ENCODE results near the gene DNAH12. TPM values are rescaled to one million over a fixed set of nuclear protein-coding genes. Genes with fewer than 3 reads are reported as not detected.

DNAH12 gene
- total and polyA plus RNA-seq, 2 donors (not counting 1 experiment from before 2014, with no cell fraction given) = 0.12 to 0.17 TPM

- Histone ChIP-seq H3K4me3 (replicated peaks in 1 of 4; ENCODE audit: control extremely low read depth in 1 of 4, insufficient read depth in 1 of 4, low read depth in 3 of 4, low read length in 4 of 4) (no peak overlapping the region), H3K27me3 (ENCODE audit: control insufficient read depth, insufficient read depth, low read length) (no peaks in the 10 kb centered on the region)
- TF ChIP-seq EZH2 (IDR thresholded peaks at IDR 0.05; ENCODE audit: low read length, missing control alignments) = no peak
- TF ChIP-seq CTCF (conservative IDR thresholded peaks at IDR 0.05 in 1 of 2, IDR thresholded peaks at IDR 0.05 in 1 of 2; ENCODE audit: low read depth in 1 of 2, low read length in 2 of 2) = no peak
These were observed 255.7 kb downstream of the DNAH12 start for GRCh38 chr3:57288403-57288802.

DNA sequence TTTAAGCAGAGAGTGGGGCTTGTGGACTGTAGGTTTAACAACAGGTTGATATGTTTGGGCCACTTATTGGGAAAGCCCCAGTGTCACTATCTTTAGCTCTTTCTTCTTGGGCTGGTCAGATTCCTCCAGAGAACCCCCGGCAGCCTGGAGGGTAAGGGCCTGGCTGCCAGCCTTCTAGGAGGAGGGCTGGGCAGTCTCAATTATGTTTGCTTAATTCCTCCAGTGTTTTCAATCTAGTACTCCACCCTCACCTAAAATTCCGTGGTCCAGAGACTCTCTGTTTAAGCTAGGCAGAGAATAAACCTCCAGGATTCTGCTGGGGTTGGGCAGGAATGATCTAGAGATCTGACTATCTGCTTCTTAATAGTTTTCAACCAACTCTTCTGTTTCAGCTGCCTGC lies 256.9 kb downstream of the DNAH12 start:
- Histone ChIP-seq H3K27ac (ENCODE audit: insufficient read depth, low read length) (no peak overlapping the region), H3K79me2 (ENCODE audit: control insufficient read depth, insufficient read depth, low read length) (no peaks in the 10 kb centered on the region), H3K36me3 (ENCODE audit: control insufficient read depth, insufficient read depth, low read length) (no peaks in the 10 kb centered on the region), H3K4me2 (ENCODE audit: extremely low read depth, insufficient read depth, low read length) (no peak overlapping the region), H3K9ac (ENCODE audit: insufficient read depth, low read length) (no peak overlapping the region), H3K4me1 (ENCODE audit: control insufficient read depth, extremely low read depth, insufficient read depth, low read length) (no peaks in the 10 kb centered on the region), H3K4me3 (replicated peaks in 1 of 4; ENCODE audit: control extremely low read depth in 1 of 4, insufficient read depth in 1 of 4, low read depth in 3 of 4, low read length in 4 of 4) (no peak overlapping the region), H3K9me3 (ENCODE audit: control insufficient read depth, insufficient read depth, low read depth, low read length) (no peaks in the 10 kb centered on the region), H4K20me1 (ENCODE audit: control insufficient read depth, extremely low read depth, insufficient read depth, low read length) (no peaks in the 10 kb centered on the region), H2AFZ (ENCODE audit: low read length) (no peak overlapping the region), H3K27me3 (ENCODE audit: control insufficient read depth, insufficient read depth, low read length) (no peaks in the 10 kb centered on the region)
- DNase-seq (ENCODE audit: low read depth in 2 of 2) = no peak
- TF ChIP-seq CTCF (conservative IDR thresholded peaks at IDR 0.05 in 1 of 2, IDR thresholded peaks at IDR 0.05 in 1 of 2; ENCODE audit: low read depth in 1 of 2, low read length in 2 of 2) = no peak
- no peak for TF ChIP-seq EZH2 (IDR thresholded peaks at IDR 0.05; ENCODE audit: low read length, missing control alignments)

More at GRCh38 chr3:57288403-57288802, 255.7 kb downstream of the DNAH12 start:
- DNase-seq (ENCODE audit: low read depth in 2 of 2) = no peak
- H3K4me1 ChIP-seq (ENCODE audit: control insufficient read depth, extremely low read depth, insufficient read depth, low read length) = no peaks in the 10 kb centered on the region
- no peak overlapping the region for H2AFZ ChIP-seq (ENCODE audit: low read length)
- no peak overlapping the region for H3K9ac ChIP-seq (ENCODE audit: insufficient read depth, low read length)
- H3K36me3 ChIP-seq (ENCODE audit: control insufficient read depth, insufficient read depth, low read length) = no peaks in the 10 kb centered on the region
- no peaks in the 10 kb centered on the region for H3K79me2 ChIP-seq (ENCODE audit: control insufficient read depth, insufficient read depth, low read length)
- H3K27ac ChIP-seq (ENCODE audit: insufficient read depth, low read length) = no peak overlapping the region
- no peak overlapping the region for H3K4me2 ChIP-seq (ENCODE audit: extremely low read depth, insufficient read depth, low read length)
- no peaks in the 10 kb centered on the region for H4K20me1 ChIP-seq (ENCODE audit: control insufficient read depth, extremely low read depth, insufficient read depth, low read length)
- no peaks in the 10 kb centered on the region for H3K9me3 ChIP-seq (ENCODE audit: control insufficient read depth, insufficient read depth, low read depth, low read length)

GRCh38 chr3:57283334-57283733 lies 260.8 kb downstream of the DNAH12 start:
- Histone ChIP-seq H3K79me2 (ENCODE audit: control insufficient read depth, insufficient read depth, low read length) (no peaks in the 10 kb centered on the region), H3K36me3 (ENCODE audit: control insufficient read depth, insufficient read depth, low read length) (no peaks in the 10 kb centered on the region), H3K9ac (ENCODE audit: insufficient read depth, low read length) (no peak overlapping the region), H3K4me1 (ENCODE audit: control insufficient read depth, extremely low read depth, insufficient read depth, low read length) (no peaks in the 10 kb centered on the region), H2AFZ (ENCODE audit: low read length) (peak overlapping the region; percentile 47), H3K27ac (ENCODE audit: insufficient read depth, low read length) (no peak overlapping the region), H3K27me3 (ENCODE audit: control insufficient read depth, insufficient read depth, low read length) (no peaks in the 10 kb centered on the region), H4K20me1 (ENCODE audit: control insufficient read depth, extremely low read depth, insufficient read depth, low read length) (no peaks in the 10 kb centered on the region), H3K9me3 (ENCODE audit: control insufficient read depth, insufficient read depth, low read depth, low read length) (no peaks in the 10 kb centered on the region), H3K4me3 (replicated peaks in 1 of 4; ENCODE audit: control extremely low read depth in 1 of 4, insufficient read depth in 1 of 4, low read depth in 3 of 4, low read length in 4 of 4) (no peak overlapping the region), H3K4me2 (ENCODE audit: extremely low read depth, insufficient read depth, low read length) (no peak overlapping the region)
- peak in 1 of 2 donors; percentile 25 for DNase-seq (ENCODE audit: low read depth in 2 of 2)
- TF ChIP-seq CTCF (conservative IDR thresholded peaks at IDR 0.05 in 1 of 2, IDR thresholded peaks at IDR 0.05 in 1 of 2; ENCODE audit: low read depth in 1 of 2, low read length in 2 of 2) = no peak

Data from fibroblast of lung (primary cell).